ENCODE data around the gene MVB12B. TPM values are rescaled to one million over a fixed set of nuclear protein-coding genes. Genes with fewer than 3 reads are reported as not detected.

The MVB12B gene
- total and polyA plus RNA-seq, 3 donors from 2014 or later = 13.6 to 30.7 (median 26.2) TPM

DNA sequence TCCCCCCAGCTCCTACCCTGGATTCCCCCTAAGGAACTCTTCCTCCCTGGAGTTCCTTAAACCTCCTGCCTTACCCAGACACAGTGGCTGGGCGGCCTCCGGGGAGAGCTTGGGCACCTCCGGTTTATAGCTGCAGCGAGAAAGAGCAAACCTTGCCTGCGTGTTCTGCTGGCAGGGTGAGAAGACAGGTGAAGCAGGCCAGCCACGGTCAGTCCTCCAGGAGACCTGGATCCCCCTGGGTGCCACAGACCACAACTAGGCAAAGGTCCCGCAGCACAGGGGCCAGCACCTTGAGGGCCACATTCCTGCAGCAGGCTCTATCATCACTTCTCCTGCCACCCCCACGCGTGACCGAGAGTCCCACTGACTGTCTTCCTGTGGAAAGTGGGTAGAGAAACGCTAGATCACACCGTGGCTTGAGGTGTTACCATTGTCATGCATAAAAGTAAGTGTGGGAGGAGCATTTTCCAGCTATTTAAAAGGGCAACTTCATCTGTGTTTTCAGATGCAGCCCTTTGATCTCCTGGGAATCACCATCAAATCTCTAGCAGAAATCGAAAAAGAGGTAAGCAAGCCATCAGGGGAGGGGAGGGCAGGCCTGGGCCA, 156.9 kb downstream of the MVB12B start:
- TF ChIP-seq, protein P1, sequence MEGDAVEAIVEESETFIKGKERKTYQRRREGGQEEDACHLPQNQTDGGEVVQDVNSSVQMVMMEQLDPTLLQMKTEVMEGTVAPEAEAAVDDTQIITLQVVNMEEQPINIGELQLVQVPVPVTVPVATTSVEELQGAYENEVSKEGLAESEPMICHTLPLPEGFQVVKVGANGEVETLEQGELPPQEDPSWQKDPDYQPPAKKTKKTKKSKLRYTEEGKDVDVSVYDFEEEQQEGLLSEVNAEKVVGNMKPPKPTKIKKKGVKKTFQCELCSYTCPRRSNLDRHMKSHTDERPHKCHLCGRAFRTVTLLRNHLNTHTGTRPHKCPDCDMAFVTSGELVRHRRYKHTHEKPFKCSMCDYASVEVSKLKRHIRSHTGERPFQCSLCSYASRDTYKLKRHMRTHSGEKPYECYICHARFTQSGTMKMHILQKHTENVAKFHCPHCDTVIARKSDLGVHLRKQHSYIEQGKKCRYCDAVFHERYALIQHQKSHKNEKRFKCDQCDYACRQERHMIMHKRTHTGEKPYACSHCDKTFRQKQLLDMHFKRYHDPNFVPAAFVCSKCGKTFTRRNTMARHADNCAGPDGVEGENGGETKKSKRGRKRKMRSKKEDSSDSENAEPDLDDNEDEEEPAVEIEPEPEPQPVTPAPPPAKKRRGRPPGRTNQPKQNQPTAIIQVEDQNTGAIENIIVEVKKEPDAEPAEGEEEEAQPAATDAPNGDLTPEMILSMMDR (IDR thresholded peaks at IDR 0.05) = no peak
- Histone ChIP-seq H3K4me3 (no peak overlapping the region), H3K4me1 (peaks cover 13% of the 10 kb centered on the region), H3K36me3 (ENCODE audit: low read depth, missing control alignments) (no peaks in the 10 kb centered on the region), H3K27ac (no peak overlapping the region), H3K9me3 (no peaks in the 10 kb centered on the region), H3K27me3 (no peaks in the 10 kb centered on the region)
- DNase-seq = no peak
- 88 to 89% methylated on average over 9 to 13 of the region's 13 CpGs for WGBS, 2 donors
- intact Hi-C loops (cut with DNase I; ENCODE audit: low total_unique reads) = no loop called here

DNA sequence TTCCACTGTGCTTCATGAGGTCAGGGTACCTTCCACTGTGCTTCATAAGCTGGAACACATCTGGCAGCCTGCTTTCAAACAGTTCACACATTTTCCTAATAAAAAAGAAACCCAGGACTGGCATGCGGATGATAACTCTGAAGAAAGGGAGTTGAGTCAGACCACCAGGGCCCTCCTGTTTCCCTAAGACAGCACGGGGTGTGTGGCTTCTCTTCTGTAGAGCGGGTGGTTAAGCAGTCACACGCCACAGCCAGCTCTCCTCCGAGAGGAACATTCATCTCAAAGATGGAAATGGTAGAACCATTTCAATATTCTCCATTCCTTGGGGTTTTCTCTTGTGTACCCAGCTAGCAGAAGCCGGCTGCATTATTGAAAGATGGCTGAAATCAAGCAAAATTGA, 159.0 kb downstream of the MVB12B start:
- TF ChIP-seq, protein P1 (IDR thresholded peaks at IDR 0.05) = no peak
- no peak for TF ChIP-seq POLR2A (IDR thresholded peaks at IDR 0.05)
- Histone ChIP-seq H3K27me3 (no peaks in the 10 kb centered on the region), H3K27ac (no peak overlapping the region), H3K36me3 (ENCODE audit: low read depth, missing control alignments) (no peaks in the 10 kb centered on the region), H3K9me3 (no peaks in the 10 kb centered on the region), H3K4me1 (peaks cover 13% of the 10 kb centered on the region), H3K4me3 (no peak overlapping the region)
- intact Hi-C loops (cut with DNase I; ENCODE audit: low total_unique reads) = no loop called here
- DNase-seq = no peak
- WGBS, 2 donors = 97% methylated on average over 6 of the region's 6 CpGs

DNA sequence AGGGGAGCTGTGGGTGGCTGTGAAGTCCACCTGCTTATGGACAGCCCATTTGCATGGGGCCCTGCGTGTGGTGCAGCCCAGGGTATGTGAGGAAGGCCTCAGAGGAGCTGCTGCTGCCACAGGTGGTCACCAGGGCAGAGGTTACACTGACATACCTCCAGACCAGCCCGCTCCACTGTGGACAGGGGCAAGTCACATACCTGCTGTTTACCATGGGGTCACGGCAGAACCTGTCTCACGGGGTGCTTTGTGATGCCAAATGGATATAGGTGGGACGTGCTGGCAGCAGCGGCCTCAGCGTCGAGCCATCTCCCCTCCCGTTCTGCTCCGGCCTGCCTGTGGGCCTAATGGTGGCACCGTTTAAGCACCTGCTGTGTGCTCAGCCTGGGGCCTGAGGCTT, 159.6 kb downstream of the MVB12B start:
- no peaks in the 10 kb centered on the region for H3K27me3 ChIP-seq
- H3K9me3 ChIP-seq = no peaks in the 10 kb centered on the region
- no peak for DNase-seq
- no peaks in the 10 kb centered on the region for H3K36me3 ChIP-seq (ENCODE audit: low read depth, missing control alignments)
- no peak overlapping the region for H3K4me3 ChIP-seq
- TF ChIP-seq, protein P1 (IDR thresholded peaks at IDR 0.05) = no peak
- no peak for TF ChIP-seq POLR2A (IDR thresholded peaks at IDR 0.05)
- H3K27ac ChIP-seq = no peak overlapping the region
- H3K4me1 ChIP-seq = peaks cover 13% of the 10 kb centered on the region
- intact Hi-C loops (cut with DNase I; ENCODE audit: low total_unique reads) = no loop called here
- WGBS, 2 donors = 95 to 97% methylated on average over 10 to 11 of the region's 11 CpGs

DNA sequence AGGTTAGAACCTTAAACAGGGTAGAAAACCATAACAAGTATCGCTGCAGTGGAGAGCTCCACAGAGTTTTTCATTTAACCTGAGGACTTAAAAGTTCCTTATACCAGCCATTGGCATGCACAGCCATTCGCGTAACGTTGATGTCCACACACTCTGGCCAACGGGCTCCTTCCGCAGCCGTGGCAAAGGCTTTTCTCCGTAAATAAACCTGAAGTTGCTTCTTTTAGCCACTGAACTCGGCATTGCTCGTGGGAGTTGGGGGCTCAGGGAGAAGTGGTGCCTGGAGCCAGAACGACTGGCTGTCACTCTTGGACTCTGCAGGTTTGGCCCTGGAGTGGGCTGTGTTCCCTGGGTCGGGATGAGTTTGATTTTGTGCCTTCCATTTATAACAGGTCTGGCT, 161.2 kb downstream of the MVB12B start:
- Histone ChIP-seq H3K4me3 (no peak overlapping the region), H3K36me3 (ENCODE audit: low read depth, missing control alignments) (no peaks in the 10 kb centered on the region), H3K27ac (no peak overlapping the region), H3K9me3 (no peaks in the 10 kb centered on the region), H3K27me3 (no peaks in the 10 kb centered on the region), H3K4me1 (peaks cover 3% of the 10 kb centered on the region)
- WGBS, 2 donors = 74 to 82% methylated on average over 12 of the region's 12 CpGs
- TF ChIP-seq, protein P1 (IDR thresholded peaks at IDR 0.05) = no peak
- no peak for TF ChIP-seq POLR2A (IDR thresholded peaks at IDR 0.05)
- no peak for DNase-seq
- intact Hi-C loops (cut with DNase I; ENCODE audit: low total_unique reads) = no loop called here

DNA sequence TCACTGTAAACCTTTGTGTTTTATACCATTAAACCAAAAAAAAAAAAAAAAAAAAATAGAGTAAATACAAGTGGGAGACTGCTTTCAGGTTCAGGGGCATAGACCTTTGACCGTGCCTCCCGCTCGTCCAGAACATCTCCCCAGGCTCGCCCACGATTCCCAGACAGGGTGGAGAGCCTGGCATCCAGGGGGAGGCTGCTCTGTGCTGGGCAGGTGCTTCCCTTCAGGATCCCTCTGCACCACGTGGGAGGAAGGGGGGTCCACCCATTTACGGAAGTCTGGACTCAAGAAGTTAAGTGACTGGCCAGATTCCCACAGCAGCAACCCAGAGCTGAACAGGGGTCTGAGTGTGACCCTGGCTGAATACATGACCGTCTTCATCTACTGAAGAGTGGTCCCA, 161.7 kb downstream of the MVB12B start:
- WGBS, 2 donors = 68 to 73% methylated on average over 7 to 8 of the region's 8 CpGs
- no peak for DNase-seq
- Histone ChIP-seq H3K27me3 (no peaks in the 10 kb centered on the region), H3K9me3 (no peaks in the 10 kb centered on the region), H3K4me1 (no peaks in the 10 kb centered on the region), H3K36me3 (ENCODE audit: low read depth, missing control alignments) (no peaks in the 10 kb centered on the region), H3K4me3 (no peak overlapping the region), H3K27ac (no peak overlapping the region)
- intact Hi-C loops (cut with DNase I; ENCODE audit: low total_unique reads) = no loop called here
- TF ChIP-seq, protein P1 (IDR thresholded peaks at IDR 0.05) = no peak
- TF ChIP-seq POLR2A (IDR thresholded peaks at IDR 0.05) = no peak

All from testis (tissue), 3 donors.